Mesendoderm (in vitro differentiated cells): ENCODE results near the gene NYAP2.

Experiments used
- DNase-seq: peaks from one replicate; pipeline ENCODE4 v3.0.0; 2013
- H2AK5ac ChIP-seq: 2 replicates; pipeline ENCODE4 v1.6.1; 2013; ENCODE audit warnings: low read length, inconsistent platforms
- H2BK120ac ChIP-seq: 2 replicates; pipeline ENCODE4 v1.6.1; 2013; ENCODE audit warnings: low read depth, mild to moderate bottlenecking, low read length, moderate library complexity, mixed read lengths
- H2BK15ac ChIP-seq: replicated peaks from 2 replicates; pipeline ENCODE4 v1.6.1; 2013; ENCODE audit warnings: low read depth, mild to moderate bottlenecking, moderate library complexity
- H2BK5ac ChIP-seq: 2 replicates; pipeline ENCODE4 v1.6.1; 2013; ENCODE audit warnings: low read length, inconsistent platforms
- H3K18ac ChIP-seq: 2 replicates; pipeline ENCODE4 v1.6.1; 2013; ENCODE audit warnings: mild to moderate bottlenecking, low read length, mixed read lengths
- H3K23ac ChIP-seq: one replicate; pipeline ENCODE4 v1.6.1; 2013; ENCODE audit warnings: low read length
- H3K27ac ChIP-seq: 2 replicates; pipeline ENCODE4 v1.5.1; 2013; ENCODE audit warnings: low read depth, mild to moderate bottlenecking, inconsistent platforms, low read length, moderate library complexity
- H3K27me3 ChIP-seq: 2 replicates; pipeline ENCODE4 v1.6.1; 2013; ENCODE audit warnings: low read length, control low read depth, mild to moderate bottlenecking, inconsistent platforms; ENCODE audit not compliant: insufficient read depth, poor library complexity
- H3K36me3 ChIP-seq: 2 replicates; pipeline ENCODE4 v1.6.1; 2013; ENCODE audit warnings: low read length, inconsistent platforms; ENCODE audit not compliant: control insufficient read depth, insufficient read depth
- H3K4ac ChIP-seq: one replicate; pipeline ENCODE4 v1.6.1; 2013; ENCODE audit warnings: low read depth, mild to moderate bottlenecking, low read length, moderate library complexity
- H3K4me1 ChIP-seq: 2 replicates; pipeline ENCODE4 v1.6.1; 2013; ENCODE audit warnings: low read depth, low read length, inconsistent platforms; ENCODE audit not compliant: control insufficient read depth
- H3K4me2 ChIP-seq: 2 replicates; pipeline ENCODE4 v1.6.1; 2013; ENCODE audit warnings: low read length
- H3K4me3 ChIP-seq: 2 replicates; pipeline ENCODE4 v1.5.1; 2013; ENCODE audit warnings: mild to moderate bottlenecking, low read length
- H3K56ac ChIP-seq: one replicate; pipeline ENCODE4 v1.6.1; 2013; ENCODE audit warnings: low read length
- H3K79me1 ChIP-seq: 2 replicates; pipeline ENCODE4 v1.6.1; 2013; ENCODE audit warnings: low read length, inconsistent platforms
- H3K79me2 ChIP-seq: 2 replicates; pipeline ENCODE4 v1.6.1; 2013; ENCODE audit warnings: mild to moderate bottlenecking, low read length; ENCODE audit not compliant: control insufficient read depth, insufficient read depth
- H3K9ac ChIP-seq: 2 replicates; pipeline ENCODE4 v1.6.1; 2013; ENCODE audit warnings: low read length, inconsistent platforms
- H4K5ac ChIP-seq: one replicate; pipeline ENCODE4 v1.6.1; 2013; ENCODE audit warnings: low read length
- H4K8ac ChIP-seq: one replicate; pipeline ENCODE4 v1.6.1; 2013; ENCODE audit warnings: low read depth, mild to moderate bottlenecking, control low read depth, low read length, moderate library complexity
- WGBS: extraction: QIAGEN DNeasy Blood & Tissue Kit; methylation state at CpG from one replicate; pipeline ENCODE4 v1.1.7; 2013; ENCODE audit warnings: low lambda C conversion rate, missing lambda C conversion rate; ENCODE audit not compliant: insufficient coverage; ENCODE audit errors: extremely low coverage; 5-methylcytosine and 5-hydroxymethylcytosine counted together

The NYAP2 gene

DNA sequence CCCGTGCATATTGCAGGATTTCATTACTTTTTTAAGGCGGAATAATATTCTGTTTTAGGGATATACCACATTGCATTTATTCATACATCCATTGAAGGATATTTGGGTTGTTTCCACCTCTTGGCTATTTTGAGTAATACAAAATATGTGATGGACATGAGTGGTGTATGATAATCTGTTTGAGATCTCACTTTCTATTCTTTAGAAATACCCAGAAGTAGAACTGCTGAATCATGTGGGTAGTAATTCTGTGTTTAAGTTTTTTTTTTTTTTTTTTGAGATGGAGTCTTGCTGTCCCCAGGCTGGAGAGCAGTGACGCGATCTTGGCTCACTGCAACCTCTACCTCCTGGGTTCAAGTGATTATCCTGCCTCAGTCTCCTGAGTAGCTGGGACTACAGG, 201.4 kb downstream of the NYAP2 start:
- Histone ChIP-seq H3K4me2 (no peak overlapping the region), H4K8ac (no peak overlapping the region), H3K79me1 (no peaks in the 10 kb centered on the region), H3K27me3 (no peaks in the 10 kb centered on the region), H3K56ac (no peak overlapping the region), H3K4me3 (no peak overlapping the region), H2BK120ac (no peak overlapping the region), H2AK5ac (no peak overlapping the region), H3K23ac (no peak overlapping the region), H3K4me1 (no peaks in the 10 kb centered on the region), H4K5ac (no peak overlapping the region), H3K18ac (no peak overlapping the region), H2BK5ac (no peak overlapping the region), H2BK15ac (no peak overlapping the region), H3K36me3 (no peaks in the 10 kb centered on the region), H3K9ac (no peak overlapping the region), H3K79me2 (no peaks in the 10 kb centered on the region), H3K4ac (no peak overlapping the region), H3K27ac (no peak overlapping the region)
- DNase-seq, result no peak
- WGBS, result no CpG with 5 or more reads among the region's 4 CpGs

DNA sequence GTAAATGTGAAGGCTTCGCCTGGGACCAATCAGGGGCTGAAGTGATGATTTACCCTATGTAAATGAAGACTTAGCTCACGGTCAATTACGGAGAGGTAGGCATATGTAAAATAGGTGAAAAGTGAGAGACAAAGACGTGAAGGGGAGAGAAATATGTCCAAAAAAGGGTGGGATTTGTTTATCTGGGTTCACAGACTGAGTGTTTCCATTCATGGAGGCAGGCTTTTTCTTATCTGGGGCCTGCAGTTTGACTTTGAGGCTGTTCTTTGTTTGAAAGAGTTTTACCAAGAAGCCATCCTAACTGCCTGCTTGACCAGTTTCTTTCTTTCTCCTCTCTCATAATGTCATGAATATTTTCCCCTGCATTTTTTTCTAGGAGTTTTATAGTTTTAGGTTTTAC, 202.7 kb downstream of the NYAP2 start:
- Histone ChIP-seq H2BK120ac (no peak overlapping the region), H3K4me3 (no peak overlapping the region), H3K27me3 (no peaks in the 10 kb centered on the region), H3K4me1 (no peaks in the 10 kb centered on the region), H3K79me2 (no peaks in the 10 kb centered on the region), H2AK5ac (no peak overlapping the region), H3K36me3 (no peaks in the 10 kb centered on the region), H4K8ac (no peak overlapping the region), H3K4ac (no peak overlapping the region), H3K9ac (no peak overlapping the region), H2BK5ac (no peak overlapping the region), H3K79me1 (no peaks in the 10 kb centered on the region), H2BK15ac (no peak overlapping the region), H3K56ac (no peak overlapping the region), H3K23ac (no peak overlapping the region), H3K27ac (no peak overlapping the region), H3K18ac (no peak overlapping the region), H3K4me2 (no peak overlapping the region), H4K5ac (no peak overlapping the region)
- DNase-seq, result no peak
- WGBS, result no CpG with 5 or more reads among the region's 4 CpGs

DNA sequence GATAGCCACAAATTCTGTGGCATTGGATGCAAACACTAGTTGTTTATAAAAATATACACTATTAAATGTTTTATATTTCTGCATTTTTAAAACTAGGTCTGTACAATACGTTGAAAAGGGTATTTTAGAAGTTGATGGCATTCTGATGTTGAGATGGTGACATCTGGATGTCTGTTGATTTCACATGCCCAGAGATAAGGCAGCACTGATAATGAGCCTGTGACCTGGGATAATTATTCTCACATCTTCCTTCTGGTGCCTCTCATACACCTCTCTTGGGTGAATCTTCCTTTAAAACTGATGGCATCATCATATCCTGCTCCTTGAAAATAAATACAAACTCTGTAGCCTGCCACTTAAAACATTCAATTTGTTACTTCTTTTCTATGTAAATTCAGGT, 208.6 kb downstream of the NYAP2 start:
- no peak overlapping the region for H3K9ac ChIP-seq
- no peak overlapping the region for H3K18ac ChIP-seq
- no peak overlapping the region for H3K4ac ChIP-seq
- H3K4me2 ChIP-seq, result no peak overlapping the region
- no CpG with 5 or more reads among the region's 1 CpG for WGBS
- H3K23ac ChIP-seq, result no peak overlapping the region
- no peak overlapping the region for H3K56ac ChIP-seq
- no peaks in the 10 kb centered on the region for H3K36me3 ChIP-seq
- H2AK5ac ChIP-seq, result no peak overlapping the region
- H4K5ac ChIP-seq, result no peak overlapping the region
- peak; percentile 13 for DNase-seq
- no peak overlapping the region for H2BK5ac ChIP-seq
- no peak overlapping the region for H2BK15ac ChIP-seq
- no peak overlapping the region for H3K4me3 ChIP-seq
- no peaks in the 10 kb centered on the region for H3K27me3 ChIP-seq
- H3K4me1 ChIP-seq, result no peaks in the 10 kb centered on the region
- no peak overlapping the region for H2BK120ac ChIP-seq
- H3K27ac ChIP-seq, result no peak overlapping the region
- H4K8ac ChIP-seq, result no peak overlapping the region
- no peaks in the 10 kb centered on the region for H3K79me1 ChIP-seq
- H3K79me2 ChIP-seq, result no peaks in the 10 kb centered on the region

GRCh38 chr2:225612636-225613035, 213.1 kb downstream of the NYAP2 start:
- no peaks in the 10 kb centered on the region for H3K79me1 ChIP-seq
- H3K9ac ChIP-seq, result no peak overlapping the region
- H2BK15ac ChIP-seq, result no peak overlapping the region
- no peak overlapping the region for H3K4me3 ChIP-seq
- H3K79me2 ChIP-seq, result no peaks in the 10 kb centered on the region
- H3K18ac ChIP-seq, result no peak overlapping the region
- no peak overlapping the region for H3K4me2 ChIP-seq
- H2AK5ac ChIP-seq, result no peak overlapping the region
- no peaks in the 10 kb centered on the region for H3K4me1 ChIP-seq
- no CpG with 5 or more reads among the region's 1 CpG for WGBS
- H3K4ac ChIP-seq, result no peak overlapping the region
- no peak overlapping the region for H3K27ac ChIP-seq
- no peak overlapping the region for H2BK5ac ChIP-seq
- H3K56ac ChIP-seq, result no peak overlapping the region
- no peak overlapping the region for H4K5ac ChIP-seq
- no peaks in the 10 kb centered on the region for H3K36me3 ChIP-seq
- no peak for DNase-seq
- no peak overlapping the region for H2BK120ac ChIP-seq
- H4K8ac ChIP-seq, result no peak overlapping the region
- no peaks in the 10 kb centered on the region for H3K27me3 ChIP-seq
- H3K23ac ChIP-seq, result no peak overlapping the region

- no peak for DNase-seq
- Histone ChIP-seq H3K4me2 (no peak overlapping the region), H3K27me3 (no peaks in the 10 kb centered on the region), H2BK5ac (no peak overlapping the region), H3K79me1 (no peaks in the 10 kb centered on the region), H2BK120ac (peak overlapping the region; percentile 45), H3K9ac (no peak overlapping the region), H2BK15ac (no peak overlapping the region), H3K79me2 (no peaks in the 10 kb centered on the region), H4K5ac (no peak overlapping the region), H3K23ac (no peak overlapping the region), H3K4ac (no peak overlapping the region), H3K56ac (no peak overlapping the region), H3K4me1 (no peaks in the 10 kb centered on the region), H3K36me3 (no peaks in the 10 kb centered on the region), H3K18ac (no peak overlapping the region), H3K27ac (no peak overlapping the region), H2AK5ac (no peak overlapping the region), H4K8ac (no peak overlapping the region), H3K4me3 (no peak overlapping the region)
- WGBS, result no CpG with 5 or more reads among the region's 2 CpGs
Observed at GRCh38 chr2:225614915-225615314, 215.4 kb downstream of the NYAP2 start.

DNA sequence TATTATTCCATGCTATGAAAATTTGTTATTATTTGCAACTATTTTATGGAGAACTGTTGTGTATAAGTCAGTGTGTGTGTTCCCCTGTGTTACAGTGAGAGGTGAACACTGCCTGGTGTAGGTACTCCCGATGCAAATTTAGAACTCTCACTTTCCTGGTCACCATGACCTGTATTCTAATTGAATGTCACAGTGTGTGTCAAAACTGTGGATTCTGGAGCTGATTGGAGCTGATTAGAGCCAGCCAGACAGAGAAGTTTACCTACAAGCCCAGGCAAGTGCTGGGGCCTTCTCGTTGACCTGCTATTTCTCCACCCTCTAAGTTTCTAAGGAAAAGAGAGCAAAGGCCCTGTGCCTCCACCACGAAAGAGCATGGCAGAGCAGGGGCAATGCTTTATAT, 216.0 kb downstream of the NYAP2 start:
- no peak overlapping the region for H4K5ac ChIP-seq
- no peak overlapping the region for H2BK120ac ChIP-seq
- no peak overlapping the region for H4K8ac ChIP-seq
- H3K23ac ChIP-seq, result no peak overlapping the region
- no CpG with 5 or more reads among the region's 3 CpGs for WGBS
- H3K56ac ChIP-seq, result no peak overlapping the region
- no peaks in the 10 kb centered on the region for H3K36me3 ChIP-seq
- no peaks in the 10 kb centered on the region for H3K79me1 ChIP-seq
- H3K79me2 ChIP-seq, result no peaks in the 10 kb centered on the region
- H2AK5ac ChIP-seq, result no peak overlapping the region
- DNase-seq, result peak; percentile 62
- no peaks in the 10 kb centered on the region for H3K4me1 ChIP-seq
- H3K27me3 ChIP-seq, result no peaks in the 10 kb centered on the region
- no peak overlapping the region for H3K4me2 ChIP-seq
- no peak overlapping the region for H3K9ac ChIP-seq
- H3K4ac ChIP-seq, result no peak overlapping the region
- H3K4me3 ChIP-seq, result no peak overlapping the region
- H2BK5ac ChIP-seq, result no peak overlapping the region
- H2BK15ac ChIP-seq, result no peak overlapping the region
- no peak overlapping the region for H3K27ac ChIP-seq
- H3K18ac ChIP-seq, result peak overlapping the region; percentile 56
